Breast epithelium (tissue), 4 donors: ENCODE results near the gene DDX42. TPM values are rescaled to one million over a fixed set of nuclear protein-coding genes. Genes with fewer than 3 reads are reported as not detected.

Experiments
- DNase-seq, 2 donors: peaks; one replicate each; pipeline ENCODE4 v3.0.0-alpha.2; 2019; ENCODE audit warnings: low spot score in 2 of 2
- H3K27ac ChIP-seq, 2 donors: fragments of 200-600 bp; sonication (generic) in 1 of 2; one replicate each; pipeline ENCODE4 v1.5.1; 2016 to 2019; ENCODE audit warnings: mild to moderate bottlenecking in 1 of 2
- H3K27me3 ChIP-seq, 2 donors: fragments of 200-600 bp; sonication (generic) in 1 of 2; one replicate each; pipeline versions ENCODE4 v1.5.1 to v1.6.0; 2017 to 2019; ENCODE audit warnings: control low read depth in 1 of 2, mild to moderate bottlenecking in 1 of 2
- H3K36me3 ChIP-seq: fragments of 200-600 bp; one replicate; pipeline ENCODE4 v1.5.1; 2019
- H3K4me1 ChIP-seq, 2 donors: fragments of 200-600 bp; sonication (generic); one replicate each; pipeline ENCODE4 v1.5.1; 2016 to 2019; ENCODE audit warnings: control low read depth in 1 of 2
- H3K4me3 ChIP-seq, 3 donors: fragments of 200-600 bp; sonication (generic); 1 replicate in 2 of 3; 2 replicates in 1 of 3; pipeline ENCODE4 v1.5.1; 2016 to 2019; ENCODE audit warnings: mild to moderate bottlenecking in 3 of 3, moderate library complexity in 2 of 3
- H3K9me3 ChIP-seq, 2 donors: fragments of 200-600 bp; sonication (generic) in 1 of 2; one replicate each; pipeline ENCODE4 v1.5.1; 2016 to 2019; ENCODE audit warnings: control low read depth in 1 of 2
- CTCF ChIP-seq, 3 donors: fragments of 450-650 bp; IDR thresholded peaks; one replicate each; pipeline ENCODE4 v1.5.1; 2016 to 2017; ENCODE audit warnings: antibody characterized with exemption in 3 of 3, mild to moderate bottlenecking in 3 of 3, moderate library complexity in 3 of 3
- POLR2A ChIP-seq: fragments of 450-650 bp; IDR thresholded peaks from one replicate; pipeline ENCODE4 v1.6.1; 2016; ENCODE audit warnings: antibody characterized with exemption, mild to moderate bottlenecking, moderate library complexity
- POLR2AphosphoS5 ChIP-seq, 3 donors: sonication (generic); formaldehyde crosslinking; IDR thresholded peaks; one replicate each; pipeline ENCODE4 v1.6.1; 2017; ENCODE audit warnings: antibody characterized with exemption in 3 of 3
- intact Hi-C: fragments of 100-400 bp; cut with DNase I; formaldehyde crosslinking; loops from one replicate; pipeline ENCODE4 v1.15.1; 2023; ENCODE audit warnings: low total_unique reads
- total RNA-seq, 3 donors: library from RNA; depleted of rRNA; stranded (reverse); fragments of >200 nt; gene quantifications; one replicate each; pipeline ENCODE4 v1.1.0, GENCODE V29; 2016

DDX42 gene
- total RNA-seq, 3 donors from 2014 or later, result 131 to 139 (median 139) TPM

GRCh38 chr17:63820963-63821561 is 47.1 kb downstream of the DDX42 start:
- Histone ChIP-seq H3K4me3 (no peak overlapping the region), H3K4me1 (peaks cover 0 to 6% of the 10 kb centered on the region in 2 donors), H3K27ac (no peak overlapping the region), H3K9me3 (no peaks in the 10 kb centered on the region), H3K36me3 (peaks cover 31% of the 10 kb centered on the region), H3K27me3 (no peaks in the 10 kb centered on the region)
- intact Hi-C loops, result no loop called here
- DNase-seq, result no peak
- TF ChIP-seq POLR2AphosphoS5 (IDR thresholded peaks at IDR 0.05), result no peak
- TF ChIP-seq POLR2A, result no peak
- no peak for TF ChIP-seq CTCF (IDR thresholded peaks at IDR 0.05)

- peaks cover 31% of the 10 kb centered on the region for H3K36me3 ChIP-seq
- H3K27ac ChIP-seq, result no peak overlapping the region
- H3K27me3 ChIP-seq, result no peaks in the 10 kb centered on the region
- no peaks in the 10 kb centered on the region for H3K9me3 ChIP-seq
- DNase-seq, result no peak
- intact Hi-C loops, result no loop called here
- no peak overlapping the region for H3K4me3 ChIP-seq
- H3K4me1 ChIP-seq, result peaks cover 0 to 7% of the 10 kb centered on the region in 2 donors
- TF ChIP-seq POLR2A (no peak), CTCF (IDR thresholded peaks at IDR 0.05) (no peak), POLR2AphosphoS5 (IDR thresholded peaks at IDR 0.05) (no peak)
Measured at GRCh38 chr17:63821804-63822203, 47.8 kb downstream of the DDX42 start.

DNA sequence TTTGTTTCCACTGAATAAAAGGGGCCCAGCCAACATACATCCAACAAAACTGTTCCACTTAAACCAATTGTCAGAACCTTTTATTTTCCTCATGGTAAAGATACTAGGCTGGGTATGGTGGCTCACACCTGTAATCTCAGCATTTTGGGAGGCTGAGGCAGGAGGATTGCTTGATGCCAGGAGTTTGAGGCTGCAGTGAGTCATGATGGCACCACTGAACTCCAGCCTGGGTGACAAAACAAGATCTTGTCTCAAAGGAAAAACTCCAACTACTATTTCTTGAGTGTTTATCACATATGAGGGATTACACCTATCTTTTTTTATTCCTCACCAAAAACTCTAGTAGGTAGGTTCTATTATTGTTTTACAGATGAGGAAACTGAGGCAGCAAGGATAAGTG is 48.6 kb downstream of the DDX42 start:
- no peak for DNase-seq
- no peak overlapping the region for H3K4me3 ChIP-seq
- TF ChIP-seq CTCF (IDR thresholded peaks at IDR 0.05) (no peak), POLR2AphosphoS5 (IDR thresholded peaks at IDR 0.05) (no peak), POLR2A (no peak)
- no peak overlapping the region for H3K27ac ChIP-seq
- intact Hi-C loops, result no loop called here
- peaks cover 25% of the 10 kb centered on the region for H3K36me3 ChIP-seq
- H3K4me1 ChIP-seq, result peaks cover 0 to 7% of the 10 kb centered on the region in 2 donors
- H3K9me3 ChIP-seq, result no peaks in the 10 kb centered on the region
- H3K27me3 ChIP-seq, result no peaks in the 10 kb centered on the region

GRCh38 chr17:63823659-63824331 is 49.8 kb downstream of the DDX42 start:
- Histone ChIP-seq H3K27ac (no peak overlapping the region), H3K4me3 (no peak overlapping the region), H3K36me3 (peaks cover 16% of the 10 kb centered on the region), H3K27me3 (no peaks in the 10 kb centered on the region), H3K9me3 (no peaks in the 10 kb centered on the region), H3K4me1 (peaks cover 4 to 16% of the 10 kb centered on the region in 2 donors)
- intact Hi-C loops, result no loop called here
- no peak for TF ChIP-seq POLR2AphosphoS5 (IDR thresholded peaks at IDR 0.05)
- no peak for TF ChIP-seq CTCF (IDR thresholded peaks at IDR 0.05)
- no peak for TF ChIP-seq POLR2A
- no peak for DNase-seq

- H3K36me3 ChIP-seq, result peaks cover 12% of the 10 kb centered on the region
- TF ChIP-seq POLR2A (no peak), CTCF (IDR thresholded peaks at IDR 0.05) (no peak), POLR2AphosphoS5 (IDR thresholded peaks at IDR 0.05) (no peak)
- intact Hi-C loops, result no loop called here
Measured at GRCh38 chr17:63824362-63824761, 50.4 kb downstream of the DDX42 start.

More at GRCh38 chr17:63824362-63824761, 50.4 kb downstream of the DDX42 start:
- Histone ChIP-seq H3K9me3 (no peaks in the 10 kb centered on the region), H3K4me3 (no peak overlapping the region), H3K27me3 (no peaks in the 10 kb centered on the region), H3K4me1 (peaks cover 4 to 21% of the 10 kb centered on the region in 2 donors), H3K27ac (peak overlapping the region in 1 of 2 donors; percentile 21)
- DNase-seq, result no peak
